A549 (cell line): ENCODE data around the gene EPS15.

Experiments
- CBX2 ChIP-seq: fragments of 200-600 bp; sonication (generic); IDR thresholded peaks from 2 replicates; pipeline ENCODE4 v1.6.1; 2016; ENCODE audit warnings: low read depth, mild to moderate bottlenecking, borderline replicate concordance
- CHD2 ChIP-seq: fragments of 150-350 bp; IDR thresholded peaks from 2 replicates; pipeline ENCODE4 v1.6.1; 2014; ENCODE audit warnings: low read length; ENCODE audit not compliant: partially characterized antibody
- EP300 ChIP-seq, 2 experiments: fragments of >200 bp; sonication (Bioruptor Twin); formaldehyde crosslinking; IDR thresholded peaks; 2 replicates in 1 of 2; 3 replicates in 1 of 2; pipeline ENCODE4 v1.6.1; 2016 to 2017
- HOXA7 ChIP-seq: fragments of 250-450 bp; sonication (Bioruptor Pico); IDR thresholded peaks from 2 replicates; pipeline ENCODE4 v1.5.0; 2020; ENCODE audit warnings: mild to moderate bottlenecking, moderate library complexity
- POLR2A ChIP-seq: IDR thresholded peaks from 2 replicates; pipeline ENCODE4 v1.6.1; 2012; ENCODE audit warnings: mild to moderate bottlenecking, low read length
- RAD21 ChIP-seq, 2 experiments: fragments of >200 bp in 1 of 2; sonication (Bioruptor Twin) in 1 of 2; formaldehyde crosslinking in 1 of 2; IDR thresholded peaks in 1 of 2; conservative IDR thresholded peaks in 1 of 2; 2 replicates in 1 of 2; 3 replicates in 1 of 2; pipeline ENCODE4 v1.6.1; 2012 to 2018; ENCODE audit warnings: inconsistent platforms in 1 of 2
- RCOR1 ChIP-seq: fragments of 150-350 bp; IDR thresholded peaks from 2 replicates; pipeline ENCODE4 v1.6.1; 2014; ENCODE audit warnings: antibody characterized with exemption, low read length, low read depth
- RFX5 ChIP-seq: fragments of 450-650 bp; IDR thresholded peaks from 2 replicates; pipeline ENCODE4 v1.7.1; 2014; ENCODE audit warnings: antibody characterized with exemption, mild to moderate bottlenecking, moderate library complexity
- TF ChIP-seq, protein P1 (sequence below): fragments of >200 bp; sonication (Bioruptor Twin); formaldehyde crosslinking; IDR thresholded peaks from 3 replicates; pipeline ENCODE4 v1.5.1; 2016

- no peak for TF ChIP-seq CBX2
- no peak for TF ChIP-seq RFX5
- TF ChIP-seq, protein P1, sequence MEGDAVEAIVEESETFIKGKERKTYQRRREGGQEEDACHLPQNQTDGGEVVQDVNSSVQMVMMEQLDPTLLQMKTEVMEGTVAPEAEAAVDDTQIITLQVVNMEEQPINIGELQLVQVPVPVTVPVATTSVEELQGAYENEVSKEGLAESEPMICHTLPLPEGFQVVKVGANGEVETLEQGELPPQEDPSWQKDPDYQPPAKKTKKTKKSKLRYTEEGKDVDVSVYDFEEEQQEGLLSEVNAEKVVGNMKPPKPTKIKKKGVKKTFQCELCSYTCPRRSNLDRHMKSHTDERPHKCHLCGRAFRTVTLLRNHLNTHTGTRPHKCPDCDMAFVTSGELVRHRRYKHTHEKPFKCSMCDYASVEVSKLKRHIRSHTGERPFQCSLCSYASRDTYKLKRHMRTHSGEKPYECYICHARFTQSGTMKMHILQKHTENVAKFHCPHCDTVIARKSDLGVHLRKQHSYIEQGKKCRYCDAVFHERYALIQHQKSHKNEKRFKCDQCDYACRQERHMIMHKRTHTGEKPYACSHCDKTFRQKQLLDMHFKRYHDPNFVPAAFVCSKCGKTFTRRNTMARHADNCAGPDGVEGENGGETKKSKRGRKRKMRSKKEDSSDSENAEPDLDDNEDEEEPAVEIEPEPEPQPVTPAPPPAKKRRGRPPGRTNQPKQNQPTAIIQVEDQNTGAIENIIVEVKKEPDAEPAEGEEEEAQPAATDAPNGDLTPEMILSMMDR, result no peak
- no peak for TF ChIP-seq CHD2
- TF ChIP-seq EP300 (IDR thresholded peaks at IDR 0.05), result no peak
- no peak for TF ChIP-seq RCOR1
- TF ChIP-seq HOXA7, result no peak
- TF ChIP-seq RAD21 (conservative IDR thresholded peaks at IDR 0.05 in 1 of 2, IDR thresholded peaks at IDR 0.05 in 1 of 2), result no peak
- no peak for TF ChIP-seq POLR2A
These were observed 187.6 kb downstream of the EPS15 start for GRCh38 chr1:51331206-51332100.
